H9 (cell line): ENCODE measurements around the gene MPG. TPM values are rescaled to one million over a fixed set of nuclear protein-coding genes. Genes with fewer than 3 reads are reported as not detected.

Experiments used
- DNase-seq: peaks from one replicate; pipeline ENCODE4 v3.0.0-alpha.2; 2017
- H2AFZ ChIP-seq: one replicate; pipeline ENCODE4 v1.6.1; 2013; ENCODE audit warnings: mild to moderate bottlenecking, low read length, control low read depth, moderate library complexity
- H2AK5ac ChIP-seq: 2 replicates; pipeline ENCODE4 v1.6.1; 2013; ENCODE audit warnings: low read length, control low read depth, mixed read lengths; ENCODE audit not compliant: insufficient read length
- H2BK120ac ChIP-seq: one replicate; pipeline ENCODE4 v1.6.1; 2013; ENCODE audit warnings: low read depth, mild to moderate bottlenecking, low read length, control low read depth, inconsistent platforms; ENCODE audit not compliant: poor library complexity, severe bottlenecking
- H2BK12ac ChIP-seq: 2 replicates; pipeline ENCODE4 v1.6.1; 2013; ENCODE audit warnings: low read length, control low read depth, mixed read lengths, low read depth; ENCODE audit not compliant: insufficient read length
- H2BK15ac ChIP-seq: 2 replicates; pipeline ENCODE4 v1.6.1; 2013; ENCODE audit warnings: low read depth, low read length, control low read depth
- H2BK20ac ChIP-seq: one replicate; pipeline ENCODE4 v1.6.1; 2013; ENCODE audit warnings: low read depth, mild to moderate bottlenecking, low read length, control low read depth, inconsistent platforms; ENCODE audit not compliant: poor library complexity, severe bottlenecking
- H2BK5ac ChIP-seq: 2 replicates; pipeline ENCODE4 v1.6.1; 2013; ENCODE audit warnings: low read length, control low read depth, mixed read lengths; ENCODE audit not compliant: insufficient read length
- H3K14ac ChIP-seq: 2 replicates; pipeline ENCODE4 v1.6.1; 2013; ENCODE audit warnings: low read length, control low read depth; ENCODE audit not compliant: insufficient read depth
- H3K18ac ChIP-seq: 2 replicates; pipeline ENCODE4 v1.6.1; 2013; ENCODE audit warnings: low read depth, mild to moderate bottlenecking, mixed read lengths, low read length, control low read depth; ENCODE audit not compliant: insufficient read length
- H3K23ac ChIP-seq: 2 replicates; pipeline ENCODE4 v1.6.1; 2013; ENCODE audit warnings: low read length, control low read depth, mixed read lengths, low read depth; ENCODE audit not compliant: insufficient read length
- H3K23me2 ChIP-seq: 2 replicates; pipeline ENCODE4 v1.6.1; 2013; ENCODE audit warnings: low read depth, mild to moderate bottlenecking, mixed read lengths, low read length, control low read depth; ENCODE audit not compliant: insufficient read length, poor library complexity, severe bottlenecking
- H3K27ac ChIP-seq: 2 replicates; pipeline ENCODE4 v1.5.1; 2013; ENCODE audit warnings: low read length, control low read depth, mixed read lengths, low read depth; ENCODE audit not compliant: insufficient read length
- H3K27me3 ChIP-seq: 2 replicates; pipeline ENCODE4 v1.6.1; 2013; ENCODE audit warnings: low read length, control low read depth, inconsistent platforms; ENCODE audit not compliant: insufficient read depth
- H3K4ac ChIP-seq: 2 replicates; pipeline ENCODE4 v1.6.1; 2013; ENCODE audit warnings: low read depth, mild to moderate bottlenecking, control low read depth, inconsistent platforms, low read length, moderate library complexity
- H3K4me1 ChIP-seq: 2 replicates; pipeline ENCODE4 v1.6.1; 2013; ENCODE audit warnings: low read length, control low read depth, inconsistent platforms; ENCODE audit not compliant: insufficient read depth
- H3K4me2 ChIP-seq: 2 replicates; pipeline ENCODE4 v1.6.1; 2013; ENCODE audit warnings: low read length, control low read depth, mixed read lengths; ENCODE audit not compliant: insufficient read length, insufficient read depth
- H3K56ac ChIP-seq: 2 replicates; pipeline ENCODE4 v1.6.1; 2013; ENCODE audit warnings: low read depth, mild to moderate bottlenecking, mixed read lengths, low read length, control low read depth; ENCODE audit not compliant: insufficient read length
- H3K79me1 ChIP-seq: 2 replicates; pipeline ENCODE4 v1.6.1; 2013; ENCODE audit warnings: low read depth, mild to moderate bottlenecking, moderate library complexity, low read length, control low read depth, inconsistent platforms; ENCODE audit not compliant: insufficient read depth, poor library complexity, severe bottlenecking
- H3K79me2 ChIP-seq: 2 replicates; pipeline ENCODE4 v1.6.1; 2013; ENCODE audit warnings: low read length, control low read depth, inconsistent platforms; ENCODE audit not compliant: insufficient read depth
- H3K9ac ChIP-seq: 2 replicates; pipeline ENCODE4 v1.6.1; 2013; ENCODE audit warnings: low read length, control low read depth, mixed read lengths; ENCODE audit not compliant: insufficient read length; ENCODE audit errors: extremely low read depth
- H3K9me3 ChIP-seq: one replicate; pipeline ENCODE4 v1.6.1; 2013; ENCODE audit warnings: low read depth, low read length, inconsistent platforms; ENCODE audit not compliant: control insufficient read depth
- H3T11ph ChIP-seq: one replicate; pipeline ENCODE4 v1.6.1; 2013; ENCODE audit warnings: mild to moderate bottlenecking, low read length, control low read depth, inconsistent platforms
- H4K20me1 ChIP-seq: one replicate; pipeline ENCODE4 v1.6.1; 2013; ENCODE audit not compliant: control insufficient read depth, insufficient read length, insufficient read depth
- H4K5ac ChIP-seq: 2 replicates; pipeline ENCODE4 v1.6.1; 2013; ENCODE audit warnings: low read depth, mild to moderate bottlenecking, mixed read lengths, low read length, control low read depth; ENCODE audit not compliant: insufficient read length
- H4K8ac ChIP-seq: replicated peaks from 2 replicates; pipeline ENCODE4 v1.6.1; 2013; ENCODE audit warnings: low read length, control low read depth, mixed read lengths, low read depth; ENCODE audit not compliant: insufficient read length
- H4K91ac ChIP-seq: 2 replicates; pipeline ENCODE4 v1.6.1; 2013; ENCODE audit warnings: low read depth, mild to moderate bottlenecking, moderate library complexity, mixed read lengths, low read length, control low read depth; ENCODE audit not compliant: insufficient read length
- H3K27ac Mint-ChIP-seq, 3 experiments: 2 replicates in 2 of 3; 3 replicates in 1 of 3; pipeline ENCODE4 v1.8.0; 2020 to 2021; ENCODE audit warnings: mixed read lengths in 3 of 3, mild to moderate bottlenecking in 1 of 3, moderate library complexity in 1 of 3
- H3K27me3 Mint-ChIP-seq: 2 replicates; pipeline ENCODE4 v1.8.0; 2021; ENCODE audit warnings: low read depth, mild to moderate bottlenecking, moderate library complexity, mixed read lengths
- H3K36me3 Mint-ChIP-seq, 3 experiments: 2 replicates in 2 of 3; 3 replicates in 1 of 3; pipeline ENCODE4 v1.8.0; 2020 to 2021; ENCODE audit warnings: low read depth in 3 of 3, mixed read lengths in 3 of 3; ENCODE audit not compliant: insufficient read depth in 1 of 3
- H3K4me1 Mint-ChIP-seq, 2 experiments: 2 replicates each; pipeline ENCODE4 v1.8.0; 2020; ENCODE audit warnings: mixed read lengths in 2 of 2
- H3K4me3 Mint-ChIP-seq, 2 experiments: 2 replicates in 1 of 2; 3 replicates in 1 of 2; pipeline ENCODE4 v1.8.0; 2020 to 2021; ENCODE audit warnings: mild to moderate bottlenecking in 2 of 2, mixed read lengths in 2 of 2, moderate library complexity in 1 of 2
- H3K9me3 Mint-ChIP-seq, 2 experiments: 2 replicates in 1 of 2; 3 replicates in 1 of 2; pipeline ENCODE4 v1.8.0; 2020; ENCODE audit warnings: mild to moderate bottlenecking in 2 of 2, mixed read lengths in 2 of 2, moderate library complexity in 1 of 2
- WGBS: extraction: QIAGEN DNeasy Blood & Tissue Kit; methylation state at CpG from one replicate; pipeline ENCODE4 v1.1.7; 2013; ENCODE audit warnings: missing lambda C conversion rate, low lambda C conversion rate, mixed read lengths; ENCODE audit not compliant: insufficient read length; ENCODE audit errors: extremely low coverage; 5-methylcytosine and 5-hydroxymethylcytosine counted together
- total RNA-seq: library from RNA; stranded (reverse); gene quantifications from 2 replicates; pipeline ENCODE4 v1.2.1, GENCODE V29; 2021
- TF ChIP-seq, protein P1 (sequence below): fragments of 200-600 bp; sonication (generic); conservative IDR thresholded peaks from 3 replicates; pipeline ENCODE4 v1.8.0; 2021; ENCODE audit warnings: antibody characterized with exemption, mild to moderate bottlenecking

Gene MPG
- total RNA-seq, 1 experiment from 2014 or later, result 39.1 TPM

DNA sequence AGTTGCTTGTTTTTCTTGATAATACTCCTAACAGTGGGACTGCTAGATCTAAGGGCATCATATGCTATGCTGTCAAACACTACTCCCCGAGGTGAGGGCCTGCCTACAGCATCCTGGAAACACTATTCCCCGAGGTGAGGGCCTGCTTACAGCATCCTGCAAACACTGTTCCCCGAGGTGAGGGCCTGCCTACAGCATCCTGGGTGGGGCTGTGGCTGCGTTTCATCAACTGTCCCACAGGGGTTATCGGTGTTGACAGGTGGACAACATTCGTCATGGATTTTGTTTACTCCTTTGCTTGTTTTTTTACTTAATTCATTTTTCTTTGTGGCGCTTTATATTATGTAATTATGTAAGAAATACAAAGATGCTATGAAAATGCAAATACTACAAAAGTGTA, 38.0 kb downstream of the MPG start:
- H2AK5ac ChIP-seq, result no peak overlapping the region
- H3K79me1 ChIP-seq, result no peaks in the 10 kb centered on the region
- no peaks in the 10 kb centered on the region for H3K27me3 Mint-ChIP-seq
- no peak overlapping the region for H2BK15ac ChIP-seq
- H4K20me1 ChIP-seq, result no peaks in the 10 kb centered on the region
- H3K4me1 ChIP-seq, result peaks cover 2% of the 10 kb centered on the region; the same call in 1 of the 2 replicates
- no peak overlapping the region for H2BK5ac ChIP-seq
- no peak overlapping the region for H3K9ac ChIP-seq
- no peak overlapping the region for H2BK12ac ChIP-seq
- H2BK120ac ChIP-seq, result no peak overlapping the region
- no peak overlapping the region for H2AFZ ChIP-seq
- no peak overlapping the region for H3K27ac ChIP-seq
- H3K36me3 Mint-ChIP-seq, result peaks cover 3 to 43% (median 25%) of the 10 kb centered on the region in 3 experiments; a peak in 6 of 7 replicates
- H4K91ac ChIP-seq, result no peak overlapping the region
- H3K4ac ChIP-seq, result no peak overlapping the region
- H4K5ac ChIP-seq, result no peak overlapping the region
- H3K79me2 ChIP-seq, result no peaks in the 10 kb centered on the region
- no peaks in the 10 kb centered on the region for H3K23me2 ChIP-seq
- no peak overlapping the region for H3K18ac ChIP-seq
- no CpG with 5 or more reads among the region's 7 CpGs for WGBS
- H3K4me3 Mint-ChIP-seq, result no peak overlapping the region
- no peaks in the 10 kb centered on the region for H3K9me3 ChIP-seq
- no peak overlapping the region for H3K14ac ChIP-seq
- DNase-seq, result no peak
- peaks cover 6 to 10% of the 10 kb centered on the region in 2 experiments for H3K4me1 Mint-ChIP-seq
- H3K56ac ChIP-seq, result no peak overlapping the region
- no peak overlapping the region for H3T11ph ChIP-seq
- TF ChIP-seq, protein P1, sequence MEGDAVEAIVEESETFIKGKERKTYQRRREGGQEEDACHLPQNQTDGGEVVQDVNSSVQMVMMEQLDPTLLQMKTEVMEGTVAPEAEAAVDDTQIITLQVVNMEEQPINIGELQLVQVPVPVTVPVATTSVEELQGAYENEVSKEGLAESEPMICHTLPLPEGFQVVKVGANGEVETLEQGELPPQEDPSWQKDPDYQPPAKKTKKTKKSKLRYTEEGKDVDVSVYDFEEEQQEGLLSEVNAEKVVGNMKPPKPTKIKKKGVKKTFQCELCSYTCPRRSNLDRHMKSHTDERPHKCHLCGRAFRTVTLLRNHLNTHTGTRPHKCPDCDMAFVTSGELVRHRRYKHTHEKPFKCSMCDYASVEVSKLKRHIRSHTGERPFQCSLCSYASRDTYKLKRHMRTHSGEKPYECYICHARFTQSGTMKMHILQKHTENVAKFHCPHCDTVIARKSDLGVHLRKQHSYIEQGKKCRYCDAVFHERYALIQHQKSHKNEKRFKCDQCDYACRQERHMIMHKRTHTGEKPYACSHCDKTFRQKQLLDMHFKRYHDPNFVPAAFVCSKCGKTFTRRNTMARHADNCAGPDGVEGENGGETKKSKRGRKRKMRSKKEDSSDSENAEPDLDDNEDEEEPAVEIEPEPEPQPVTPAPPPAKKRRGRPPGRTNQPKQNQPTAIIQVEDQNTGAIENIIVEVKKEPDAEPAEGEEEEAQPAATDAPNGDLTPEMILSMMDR, result no peak
- H3K27me3 ChIP-seq, result no peaks in the 10 kb centered on the region
- H3K4me2 ChIP-seq, result no peak overlapping the region
- H2BK20ac ChIP-seq, result no peak overlapping the region
- no peak overlapping the region for H4K8ac ChIP-seq
- H3K27ac Mint-ChIP-seq, result no peak overlapping the region
- no peak overlapping the region for H3K23ac ChIP-seq
- H3K9me3 Mint-ChIP-seq, result no peaks in the 10 kb centered on the region
